K562 (cell line): ENCODE data around the gene KBTBD12. TPM values are rescaled to one million over a fixed set of nuclear protein-coding genes. Genes with fewer than 3 reads are reported as not detected.

ENCODE experiments used
- ATAC-seq: fragments of 200-7000 bp; cut with Tn5 transposase; 3 replicates; pipeline ENCODE4 v1.9.1; 2020; ENCODE audit warnings: moderate library complexity
- BruUV-seq: library from RNA; stranded (reverse); fragments of 400-500 nt; replicated peaks from 2 replicates; lab custom pipeline; 2021; lab: Mats Ljungman, UMichigan
- CTCF ChIA-PET: fragments of 300-600 bp; formaldehyde crosslinking; extraction: SDS; loops from one replicate; lab custom pipeline; 2021; ENCODE audit warnings: low intra/inter-chr PET ratio; lab: Yijun Ruan, JAX
- POLR2A ChIA-PET: fragments of 300-600, 350-650 bp; sonication (Branson Sonifier 250); formaldehyde crosslinking; extraction: SDS; loops from one replicate; lab custom pipeline; 2021; ENCODE audit warnings: antibody characterized with exemption, inconsistent platforms; lab: Yijun Ruan, JAX
- DNase-seq, 4 experiments: peaks; one replicate each; pipeline versions ENCODE4 v3.0.0 to v3.0.0-alpha.2; 2011 to 2018; ENCODE audit warnings: low spot score in 3 of 4, mixed read lengths in 3 of 4; ENCODE audit errors: extremely low read depth in 1 of 4
- FAIRE-seq: peaks from 2 replicates; lab custom pipeline; 2011; peaks lifted over from hg19 to GRCh38; lab: Jason Lieb, UNC
- H2AFZ ChIP-seq: 2 replicates; pipeline ENCODE4 v1.6.0; 2011; ENCODE audit warnings: low read depth, low read length, control low read depth, inconsistent platforms
- H3K27ac ChIP-seq: fragments of 200-600 bp; 3 replicates; pipeline ENCODE4 v1.8.0; 2011; ENCODE audit warnings: low read depth, mild to moderate bottlenecking, control low read depth, inconsistent platforms, low read length, moderate library complexity, mixed read lengths; ENCODE audit errors: extremely low read depth
- H3K27me3 ChIP-seq, 2 experiments: fragments of 300-600 bp in 1 of 2; 2 replicates in 1 of 2; 3 replicates in 1 of 2; pipeline versions ENCODE4 v1.6.0 to v1.8.0; 2011; ENCODE audit warnings: inconsistent platforms in 2 of 2, low read length in 2 of 2, mild to moderate bottlenecking in 1 of 2, mixed read lengths in 1 of 2, moderate library complexity in 1 of 2; ENCODE audit not compliant: control insufficient read depth in 2 of 2, insufficient read depth in 2 of 2
- H3K36me3 ChIP-seq: fragments of 300-600 bp; 3 replicates; pipeline ENCODE4 v1.8.0; 2011; ENCODE audit warnings: mild to moderate bottlenecking, low read length, inconsistent platforms; ENCODE audit not compliant: control insufficient read depth, insufficient read depth
- H3K4me1 ChIP-seq, 2 experiments: fragments of 200-600 bp in 1 of 2; replicated peaks in 1 of 2; 2 replicates in 1 of 2; 3 replicates in 1 of 2; pipeline versions ENCODE4 v1.5.1 to v1.8.0; 2011; ENCODE audit warnings: inconsistent platforms in 2 of 2, low read length in 2 of 2, mild to moderate bottlenecking in 1 of 2, mixed read lengths in 1 of 2, moderate library complexity in 1 of 2; ENCODE audit not compliant: control insufficient read depth in 2 of 2, insufficient read depth in 2 of 2
- H3K4me2 ChIP-seq: 2 replicates; pipeline ENCODE4 v1.6.1; 2011; ENCODE audit warnings: low read length, control low read depth, inconsistent platforms, mixed read lengths; ENCODE audit not compliant: insufficient read depth
- H3K4me3 ChIP-seq: fragments of 200-600 bp; sonication (generic), shearing (Covaris generic); 2 replicates; pipeline ENCODE4 v1.5.1; 2016; ENCODE audit warnings: control low read depth, inconsistent platforms
- H3K79me2 ChIP-seq: fragments of 200-600 bp; 3 replicates; pipeline ENCODE4 v1.8.0; 2011; ENCODE audit warnings: low read length, inconsistent platforms; ENCODE audit not compliant: control insufficient read depth, insufficient read depth
- H3K9ac ChIP-seq, 2 experiments: 2 replicates each; pipeline versions ENCODE4 v1.6.0 to v1.6.1; 2011; ENCODE audit warnings: low read depth in 2 of 2, low read length in 2 of 2, control low read depth in 1 of 2, inconsistent platforms in 1 of 2, mild to moderate bottlenecking in 1 of 2, mixed read lengths in 1 of 2; ENCODE audit not compliant: insufficient read depth in 1 of 2
- H3K9me1 ChIP-seq: one replicate; pipeline ENCODE4 v1.6.0; 2011; ENCODE audit warnings: inconsistent platforms, mild to moderate bottlenecking, low read length, moderate library complexity; ENCODE audit not compliant: control insufficient read depth, insufficient read depth
- H3K9me3 ChIP-seq: replicated peaks from 2 replicates; pipeline ENCODE4 v1.5.1; 2011; ENCODE audit warnings: low read depth, low read length, inconsistent platforms; ENCODE audit not compliant: control insufficient read depth, insufficient read depth
- H4K20me1 ChIP-seq: replicated peaks from 2 replicates; pipeline ENCODE4 v1.6.1; 2011; ENCODE audit warnings: low read length, inconsistent platforms, mixed read lengths; ENCODE audit not compliant: control insufficient read depth, insufficient read depth
- JUN ChIP-seq, 2 experiments: sonication (generic) in 1 of 2; formaldehyde crosslinking in 1 of 2; IDR thresholded peaks; 2 replicates each; pipeline versions ENCODE4 v1.6.1 to v1.8.0; 2012 to 2022; ENCODE audit warnings: borderline replicate concordance in 2 of 2, mild to moderate bottlenecking in 2 of 2, improper control_type of control experiment in 1 of 2, low read depth in 1 of 2, low read length in 1 of 2, missing genetic modification reagents in 1 of 2
- KAT7 ChIP-seq: sonication (generic); formaldehyde crosslinking; IDR thresholded peaks from 2 replicates; pipeline ENCODE4 v1.8.0; 2022; ENCODE audit warnings: missing genetic modification reagents, mild to moderate bottlenecking, borderline replicate concordance
- MEIS2 ChIP-seq: fragments of 450-650 bp; IDR thresholded peaks from 2 replicates; pipeline ENCODE4 v1.6.1; 2014; ENCODE audit warnings: mild to moderate bottlenecking; ENCODE audit not compliant: partially characterized antibody
- WGBS: fragments of 100-300 bp; shearing (Covaris generic); methylation state at CpG from one replicate; pipeline ENCODE4 v1.1.6; 2016; ENCODE audit warnings: low coverage, mixed read lengths; ENCODE audit not compliant: insufficient coverage; ENCODE audit errors: missing lambda C conversion rate; 5-methylcytosine and 5-hydroxymethylcytosine counted together
- in situ Hi-C: fragments of 300-500 bp; cut with MboI; formaldehyde crosslinking; loops from 4 replicates; pipeline ENCODE4 v1.15.0; 2018; ENCODE audit warnings: inconsistent platforms, mixed read lengths
- intact Hi-C: fragments of 100-400 bp; cut with micrococcal nuclease; formaldehyde crosslinking; loops from 2 replicates; pipeline ENCODE4 v1.14.2; 2022
- polyA plus RNA-seq, 8 experiments: library from polyadenylated mRNA; depleted of rRNA in 4 of 8; stranded (reverse) in 5 of 8; unstranded in 3 of 8; fragments of >200 nt; fragmentation: Nextera tagmentation in 2 of 8; fragmentation: Illumina TruSeq in 1 of 8; extraction: Ambion mirVana in 2 of 8; extraction: Trizol in 1 of 8; gene quantifications; 2 replicates each; pipeline versions ENCODE4 v1.2.1 to v1.2.3, GENCODE V29; 2011 to 2014; ENCODE audit warnings: inconsistent platforms in 1 of 8, missing spikeins in 1 of 8
- total RNA-seq, 7 experiments: library from RNA; depleted of rRNA in 6 of 7; stranded (reverse); fragments of >200 nt in 6 of 7; fragmentation: Illumina TruSeq in 2 of 7; extraction: Trizol in 2 of 7; gene quantifications; 2 replicates each; pipeline versions ENCODE4 v1.2.1 to v1.2.3, GENCODE V29; 2011 to 2021; ENCODE audit warnings: low replicate concordance in 1 of 7
- TF ChIP-seq, protein P1 (sequence below), 2 experiments: fragments of 150-350 bp in 1 of 2; IDR thresholded peaks; 2 replicates each; pipeline ENCODE4 v1.6.1; 2012 to 2016; ENCODE audit warnings: low read depth in 2 of 2, low read length in 2 of 2, mild to moderate bottlenecking in 1 of 2, moderate library complexity in 1 of 2
- TF ChIP-seq, protein P2 (sequence below), 2 experiments: IDR thresholded peaks in 1 of 2; conservative IDR thresholded peaks in 1 of 2; 2 replicates each; pipeline ENCODE4 v1.6.1; 2016; ENCODE audit warnings: low read depth in 2 of 2, mild to moderate bottlenecking in 1 of 2, missing compliant biosample characterization in 1 of 2, missing genetic modification characterization in 1 of 2, moderate library complexity in 1 of 2
- TF ChIP-seq, protein P3 (sequence below): fragments of 450-650 bp; IDR thresholded peaks from 2 replicates; pipeline ENCODE4 v1.6.1; 2016

Gene KBTBD12
- total and polyA plus RNA-seq, 9 of the 15 experiments (the other 6 are each of a cell fraction or from before 2014, with no cell fraction given): not detected

DNA sequence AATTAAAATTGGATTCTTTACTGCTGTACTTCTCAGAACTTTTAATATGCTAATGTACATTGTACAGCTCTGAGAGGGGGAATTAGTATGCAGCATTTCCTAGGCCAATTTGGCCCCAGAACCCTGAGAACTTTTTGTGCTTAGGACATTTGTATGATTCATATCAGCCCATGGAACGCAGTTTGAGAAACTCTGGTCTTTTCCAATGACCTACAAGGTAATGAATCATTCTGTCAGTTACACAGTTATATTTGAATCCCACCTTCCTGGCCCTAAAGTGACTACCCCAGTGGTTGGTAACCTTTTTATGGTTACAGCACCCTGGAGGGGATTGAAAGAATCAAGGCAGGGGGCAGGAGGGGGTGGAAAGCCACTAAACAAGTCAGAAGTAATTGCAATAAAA lies 25.6 kb upstream of the KBTBD12 start:
- H3K9me3 ChIP-seq: no peaks in the 10 kb centered on the region
- H3K79me2 ChIP-seq: no peaks in the 10 kb centered on the region
- ATAC-seq (no peak), FAIRE-seq (no peak), DNase-seq (no peak)
- ChIA-PET CTCF (no interaction called here), POLR2A (no interaction called here)
- peaks cover 0 to 3% of the 10 kb centered on the region in 2 experiments; a peak in 2 of 5 replicates for H3K4me1 ChIP-seq
- H3K4me2 ChIP-seq: no peak overlapping the region
- no peak overlapping the region for H2AFZ ChIP-seq
- TF ChIP-seq JUN (IDR thresholded peaks at IDR 0.05; ENCODE audit: borderline replicate concordance, low read depth, low read length) (no peak), JUN (CRISPR knock-in tag; IDR thresholded peaks at IDR 0.05; ENCODE audit: borderline replicate concordance) (no peak), KAT7 (no peak), MEIS2 (peak; percentile 13)
- TF ChIP-seq, protein P1, sequence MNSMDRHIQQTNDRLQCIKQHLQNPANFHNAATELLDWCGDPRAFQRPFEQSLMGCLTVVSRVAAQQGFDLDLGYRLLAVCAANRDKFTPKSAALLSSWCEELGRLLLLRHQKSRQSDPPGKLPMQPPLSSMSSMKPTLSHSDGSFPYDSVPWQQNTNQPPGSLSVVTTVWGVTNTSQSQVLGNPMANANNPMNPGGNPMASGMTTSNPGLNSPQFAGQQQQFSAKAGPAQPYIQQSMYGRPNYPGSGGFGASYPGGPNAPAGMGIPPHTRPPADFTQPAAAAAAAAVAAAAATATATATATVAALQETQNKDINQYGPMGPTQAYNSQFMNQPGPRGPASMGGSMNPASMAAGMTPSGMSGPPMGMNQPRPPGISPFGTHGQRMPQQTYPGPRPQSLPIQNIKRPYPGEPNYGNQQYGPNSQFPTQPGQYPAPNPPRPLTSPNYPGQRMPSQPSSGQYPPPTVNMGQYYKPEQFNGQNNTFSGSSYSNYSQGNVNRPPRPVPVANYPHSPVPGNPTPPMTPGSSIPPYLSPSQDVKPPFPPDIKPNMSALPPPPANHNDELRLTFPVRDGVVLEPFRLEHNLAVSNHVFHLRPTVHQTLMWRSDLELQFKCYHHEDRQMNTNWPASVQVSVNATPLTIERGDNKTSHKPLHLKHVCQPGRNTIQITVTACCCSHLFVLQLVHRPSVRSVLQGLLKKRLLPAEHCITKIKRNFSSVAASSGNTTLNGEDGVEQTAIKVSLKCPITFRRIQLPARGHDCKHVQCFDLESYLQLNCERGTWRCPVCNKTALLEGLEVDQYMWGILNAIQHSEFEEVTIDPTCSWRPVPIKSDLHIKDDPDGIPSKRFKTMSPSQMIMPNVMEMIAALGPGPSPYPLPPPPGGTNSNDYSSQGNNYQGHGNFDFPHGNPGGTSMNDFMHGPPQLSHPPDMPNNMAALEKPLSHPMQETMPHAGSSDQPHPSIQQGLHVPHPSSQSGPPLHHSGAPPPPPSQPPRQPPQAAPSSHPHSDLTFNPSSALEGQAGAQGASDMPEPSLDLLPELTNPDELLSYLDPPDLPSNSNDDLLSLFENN (IDR thresholded peaks at IDR 0.05; ENCODE audit: low read depth in 2 of 2, low read length in 2 of 2): no peak
- TF ChIP-seq, protein P2, sequence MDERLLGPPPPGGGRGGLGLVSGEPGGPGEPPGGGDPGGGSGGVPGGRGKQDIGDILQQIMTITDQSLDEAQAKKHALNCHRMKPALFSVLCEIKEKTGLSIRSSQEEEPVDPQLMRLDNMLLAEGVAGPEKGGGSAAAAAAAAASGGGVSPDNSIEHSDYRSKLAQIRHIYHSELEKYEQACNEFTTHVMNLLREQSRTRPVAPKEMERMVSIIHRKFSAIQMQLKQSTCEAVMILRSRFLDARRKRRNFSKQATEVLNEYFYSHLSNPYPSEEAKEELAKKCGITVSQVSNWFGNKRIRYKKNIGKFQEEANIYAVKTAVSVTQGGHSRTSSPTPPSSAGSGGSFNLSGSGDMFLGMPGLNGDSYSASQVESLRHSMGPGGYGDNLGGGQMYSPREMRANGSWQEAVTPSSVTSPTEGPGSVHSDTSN (CRISPR knock-in tag; IDR thresholded peaks at IDR 0.05; ENCODE audit: low read depth): no peak
- TF ChIP-seq, protein P2 (tag; conservative IDR thresholded peaks at IDR 0.05; ENCODE audit: low read depth): 0 out of 2 replicates have a peak, but pooled peaks have one; percentile 7
- TF ChIP-seq, protein P3, sequence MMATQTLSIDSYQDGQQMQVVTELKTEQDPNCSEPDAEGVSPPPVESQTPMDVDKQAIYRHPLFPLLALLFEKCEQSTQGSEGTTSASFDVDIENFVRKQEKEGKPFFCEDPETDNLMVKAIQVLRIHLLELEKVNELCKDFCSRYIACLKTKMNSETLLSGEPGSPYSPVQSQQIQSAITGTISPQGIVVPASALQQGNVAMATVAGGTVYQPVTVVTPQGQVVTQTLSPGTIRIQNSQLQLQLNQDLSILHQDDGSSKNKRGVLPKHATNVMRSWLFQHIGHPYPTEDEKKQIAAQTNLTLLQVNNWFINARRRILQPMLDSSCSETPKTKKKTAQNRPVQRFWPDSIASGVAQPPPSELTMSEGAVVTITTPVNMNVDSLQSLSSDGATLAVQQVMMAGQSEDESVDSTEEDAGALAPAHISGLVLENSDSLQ: 0 out of 2 replicates have a peak, but pooled peaks have one; percentile 13
- H3K4me3 ChIP-seq: no peak overlapping the region
- in situ Hi-C loops: no loop called here
- peaks cover 0 to 11% of the 10 kb centered on the region in 2 experiments; a peak in 3 of 5 replicates for H3K27me3 ChIP-seq
- intact Hi-C loops: no loop called here
- 0% methylated on average over 1 of the region's 1 CpG for WGBS
- no peaks in the 10 kb centered on the region for H3K9me1 ChIP-seq
- H3K36me3 ChIP-seq: no peaks in the 10 kb centered on the region
- no peak overlapping the region for H3K9ac ChIP-seq
- no peaks in the 10 kb centered on the region for H4K20me1 ChIP-seq
- no peak overlapping the region for H3K27ac ChIP-seq
- no TSS peak for BruUV-seq
